ENCODE measurements around the gene TTC3. TPM values are rescaled to one million over a fixed set of nuclear protein-coding genes. Genes with fewer than 3 reads are reported as not detected.
A peak's percentile ranks its signal among the peaks of the same experiment; 100 is the strongest.

Gene TTC3
- total and polyA plus RNA-seq, 2 of the 13 experiments (the other 11 are each of a cell fraction or from before 2014, with no cell fraction given): 55.7 to 108 TPM

DNA sequence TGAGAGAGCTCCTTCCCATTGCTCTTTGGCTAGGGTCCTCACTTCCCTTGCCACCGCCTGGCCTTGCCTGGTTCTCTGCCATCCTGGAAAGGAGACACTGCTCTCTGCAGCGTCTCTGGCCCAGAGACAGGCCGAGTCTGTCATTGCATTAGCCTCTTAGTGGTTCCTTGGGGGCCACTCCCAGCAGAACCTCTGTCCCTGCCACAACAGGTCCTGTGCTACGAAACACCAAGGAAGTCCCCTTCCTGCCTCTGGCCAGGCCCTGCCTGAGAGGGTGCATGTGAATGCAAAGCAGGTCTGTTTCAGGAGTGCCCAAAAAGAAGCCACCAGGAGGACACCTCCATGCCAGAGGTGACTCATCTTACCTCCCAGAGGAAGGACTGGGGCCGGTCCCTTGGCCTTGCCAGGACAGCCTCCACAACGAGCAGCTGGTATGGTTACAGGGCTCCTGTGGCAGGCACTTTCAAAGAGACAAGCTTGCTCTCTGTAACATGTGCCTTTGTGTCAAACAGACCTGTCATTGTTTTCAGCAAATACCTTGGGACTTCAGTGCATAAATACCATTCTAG is 134.5 kb downstream of the TTC3 start (continued):
- no peak for TF ChIP-seq TBL1XR1 (IDR thresholded peaks at IDR 0.05; ENCODE audit: borderline replicate concordance, low read length, partially characterized antibody)
- TF ChIP-seq, protein P1, sequence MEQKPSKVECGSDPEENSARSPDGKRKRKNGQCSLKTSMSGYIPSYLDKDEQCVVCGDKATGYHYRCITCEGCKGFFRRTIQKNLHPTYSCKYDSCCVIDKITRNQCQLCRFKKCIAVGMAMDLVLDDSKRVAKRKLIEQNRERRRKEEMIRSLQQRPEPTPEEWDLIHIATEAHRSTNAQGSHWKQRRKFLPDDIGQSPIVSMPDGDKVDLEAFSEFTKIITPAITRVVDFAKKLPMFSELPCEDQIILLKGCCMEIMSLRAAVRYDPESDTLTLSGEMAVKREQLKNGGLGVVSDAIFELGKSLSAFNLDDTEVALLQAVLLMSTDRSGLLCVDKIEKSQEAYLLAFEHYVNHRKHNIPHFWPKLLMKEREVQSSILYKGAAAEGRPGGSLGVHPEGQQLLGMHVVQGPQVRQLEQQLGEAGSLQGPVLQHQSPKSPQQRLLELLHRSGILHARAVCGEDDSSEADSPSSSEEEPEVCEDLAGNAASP (CRISPR knock-in tag; IDR thresholded peaks at IDR 0.05; ENCODE audit: borderline replicate concordance): 0 out of 2 replicates have a peak, but pooled peaks have one; percentile 9
- TF ChIP-seq, protein P2, sequence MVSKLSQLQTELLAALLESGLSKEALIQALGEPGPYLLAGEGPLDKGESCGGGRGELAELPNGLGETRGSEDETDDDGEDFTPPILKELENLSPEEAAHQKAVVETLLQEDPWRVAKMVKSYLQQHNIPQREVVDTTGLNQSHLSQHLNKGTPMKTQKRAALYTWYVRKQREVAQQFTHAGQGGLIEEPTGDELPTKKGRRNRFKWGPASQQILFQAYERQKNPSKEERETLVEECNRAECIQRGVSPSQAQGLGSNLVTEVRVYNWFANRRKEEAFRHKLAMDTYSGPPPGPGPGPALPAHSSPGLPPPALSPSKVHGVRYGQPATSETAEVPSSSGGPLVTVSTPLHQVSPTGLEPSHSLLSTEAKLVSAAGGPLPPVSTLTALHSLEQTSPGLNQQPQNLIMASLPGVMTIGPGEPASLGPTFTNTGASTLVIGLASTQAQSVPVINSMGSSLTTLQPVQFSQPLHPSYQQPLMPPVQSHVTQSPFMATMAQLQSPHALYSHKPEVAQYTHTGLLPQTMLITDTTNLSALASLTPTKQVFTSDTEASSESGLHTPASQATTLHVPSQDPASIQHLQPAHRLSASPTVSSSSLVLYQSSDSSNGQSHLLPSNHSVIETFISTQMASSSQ (IDR thresholded peaks at IDR 0.05; ENCODE audit: low read depth): no peak
- TF ChIP-seq, protein P2 (CRISPR knock-in tag; IDR thresholded peaks at IDR 0.05; ENCODE audit: borderline replicate concordance): peak; percentile 45; the same call in 1 of the 2 replicates
- TF ChIP-seq, protein P3, sequence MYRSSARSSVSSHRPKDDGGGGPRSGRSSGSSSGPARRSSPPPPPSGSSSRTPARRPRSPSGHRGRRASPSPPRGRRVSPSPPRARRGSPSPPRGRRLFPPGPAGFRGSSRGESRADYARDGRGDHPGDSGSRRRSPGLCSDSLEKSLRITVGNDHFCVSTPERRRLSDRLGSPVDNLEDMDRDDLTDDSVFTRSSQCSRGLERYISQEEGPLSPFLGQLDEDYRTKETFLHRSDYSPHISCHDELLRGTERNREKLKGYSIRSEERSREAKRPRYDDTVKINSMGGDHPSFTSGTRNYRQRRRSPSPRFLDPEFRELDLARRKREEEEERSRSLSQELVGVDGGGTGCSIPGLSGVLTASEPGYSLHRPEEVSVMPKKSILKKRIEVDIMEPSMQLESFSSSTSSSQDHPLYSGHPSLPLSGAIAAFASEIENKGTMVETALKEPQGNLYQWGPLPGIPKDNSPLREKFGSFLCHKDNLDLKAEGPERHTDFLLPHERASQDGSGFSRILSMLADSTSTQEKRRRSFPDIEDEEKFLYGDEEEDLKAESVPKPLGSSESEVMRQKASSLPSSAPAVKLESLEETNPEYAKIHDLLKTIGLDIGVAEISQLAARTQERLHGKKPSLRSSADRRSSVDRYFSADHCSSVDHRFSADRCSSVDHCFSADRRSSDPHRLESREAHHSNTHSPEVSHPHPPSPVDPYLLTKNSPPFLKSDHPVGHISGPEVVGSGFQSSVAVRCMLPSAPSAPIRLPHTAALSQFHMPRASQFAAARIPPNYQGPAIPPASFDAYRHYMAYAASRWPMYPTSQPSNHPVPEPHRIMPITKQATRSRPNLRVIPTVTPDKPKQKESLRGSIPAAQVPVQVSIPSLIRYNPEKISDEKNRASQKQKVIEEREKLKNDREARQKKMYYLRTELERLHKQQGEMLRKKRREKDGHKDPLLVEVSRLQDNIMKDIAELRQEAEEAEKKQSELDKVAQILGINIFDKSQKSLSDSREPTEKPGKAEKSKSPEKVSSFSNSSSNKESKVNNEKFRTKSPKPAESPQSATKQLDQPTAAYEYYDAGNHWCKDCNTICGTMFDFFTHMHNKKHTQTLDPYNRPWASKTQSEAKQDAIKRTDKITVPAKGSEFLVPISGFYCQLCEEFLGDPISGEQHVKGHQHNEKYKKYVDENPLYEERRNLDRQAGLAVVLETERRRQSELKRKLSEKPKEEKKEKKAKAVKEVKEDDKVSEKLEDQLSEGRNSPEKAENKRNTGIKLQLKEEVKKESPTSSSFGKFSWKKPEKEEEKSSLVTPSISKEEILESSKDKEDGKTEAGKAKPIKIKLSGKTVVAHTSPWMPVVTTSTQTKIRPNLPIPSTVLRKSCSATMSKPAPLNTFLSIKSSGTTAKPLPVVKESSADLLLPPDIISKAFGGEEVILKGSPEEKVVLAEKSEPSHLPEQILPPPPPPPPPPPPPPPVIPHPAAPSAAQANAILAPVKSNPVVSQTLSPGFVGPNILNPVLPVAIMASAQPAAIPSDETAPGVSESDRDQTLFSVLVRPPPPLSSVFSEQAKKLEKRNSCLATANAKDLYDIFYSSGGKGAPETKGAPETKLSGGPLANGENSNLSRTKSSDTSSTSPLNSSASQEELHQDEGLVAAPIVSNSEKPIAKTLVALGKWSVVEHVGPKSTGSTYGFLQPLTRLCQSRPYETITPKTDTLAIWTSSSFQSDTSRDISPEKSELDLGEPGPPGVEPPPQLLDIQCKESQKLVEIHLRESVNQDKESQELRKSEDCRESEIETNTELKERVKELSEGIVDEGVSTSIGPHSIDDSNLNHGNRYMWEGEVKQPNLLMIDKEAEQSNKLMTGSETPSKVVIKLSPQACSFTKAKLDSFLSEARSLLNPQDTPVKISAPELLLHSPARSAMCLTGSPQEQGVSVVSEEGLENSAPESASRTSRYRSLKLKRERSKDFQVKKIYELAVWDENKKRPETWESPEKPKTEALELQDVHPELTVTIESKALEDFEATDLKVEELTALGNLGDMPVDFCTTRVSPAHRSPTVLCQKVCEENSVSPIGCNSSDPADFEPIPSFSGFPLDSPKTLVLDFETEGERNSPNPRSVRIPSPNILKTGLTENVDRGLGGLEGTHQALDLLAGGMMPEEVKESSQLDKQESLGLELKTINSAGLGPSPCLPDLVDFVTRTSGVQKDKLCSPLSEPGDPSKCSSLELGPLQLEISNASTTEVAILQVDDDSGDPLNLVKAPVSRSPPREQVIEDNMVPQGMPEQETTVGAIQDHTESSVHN (CRISPR knock-in tag; IDR thresholded peaks at IDR 0.05): 0 out of 2 replicates have a peak, but pooled peaks have one; percentile 39
- TF ChIP-seq, protein P4, sequence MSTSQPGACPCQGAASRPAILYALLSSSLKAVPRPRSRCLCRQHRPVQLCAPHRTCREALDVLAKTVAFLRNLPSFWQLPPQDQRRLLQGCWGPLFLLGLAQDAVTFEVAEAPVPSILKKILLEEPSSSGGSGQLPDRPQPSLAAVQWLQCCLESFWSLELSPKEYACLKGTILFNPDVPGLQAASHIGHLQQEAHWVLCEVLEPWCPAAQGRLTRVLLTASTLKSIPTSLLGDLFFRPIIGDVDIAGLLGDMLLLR (CRISPR knock-in tag; IDR thresholded peaks at IDR 0.05): no peak
- TF ChIP-seq CENPT (CRISPR knock-in tag; IDR thresholded peaks at IDR 0.05; ENCODE audit: low read depth): no peak
- no peak for TF ChIP-seq SP1 (IDR thresholded peaks at IDR 0.05)
- TF ChIP-seq SP1 (CRISPR knock-in tag; IDR thresholded peaks at IDR 0.05): no peak
- no peak for TF ChIP-seq SMARCC2 (IDR thresholded peaks at IDR 0.05)
- TF ChIP-seq, protein P5, sequence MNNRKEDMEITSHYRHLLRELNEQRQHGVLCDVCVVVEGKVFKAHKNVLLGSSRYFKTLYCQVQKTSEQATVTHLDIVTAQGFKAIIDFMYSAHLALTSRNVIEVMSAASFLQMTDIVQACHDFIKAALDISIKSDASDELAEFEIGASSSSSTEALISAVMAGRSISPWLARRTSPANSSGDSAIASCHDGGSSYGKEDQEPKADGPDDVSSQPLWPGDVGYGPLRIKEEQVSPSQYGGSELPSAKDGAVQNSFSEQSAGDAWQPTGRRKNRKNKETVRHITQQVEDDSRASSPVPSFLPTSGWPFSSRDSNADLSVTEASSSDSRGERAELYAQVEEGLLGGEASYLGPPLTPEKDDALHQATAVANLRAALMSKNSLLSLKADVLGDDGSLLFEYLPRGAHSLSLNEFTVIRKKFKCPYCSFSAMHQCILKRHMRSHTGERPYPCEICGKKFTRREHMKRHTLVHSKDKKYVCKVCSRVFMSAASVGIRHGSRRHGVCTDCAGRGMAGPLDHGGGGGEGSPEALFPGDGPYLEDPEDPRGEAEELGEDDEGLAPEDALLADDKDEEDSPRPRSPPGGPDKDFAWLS (CRISPR knock-in tag; IDR thresholded peaks at IDR 0.05; ENCODE audit: borderline replicate concordance): no peak
- no peak for TF ChIP-seq MBNL3 (CRISPR knock-in tag; conservative IDR thresholded peaks at IDR 0.05)
- TF ChIP-seq SIN3A (IDR thresholded peaks at IDR 0.05; ENCODE audit: borderline replicate concordance, low read depth, low read length): peak; percentile 63; the same call in 1 of the 2 replicates

Measured in HepG2 (cell line).